ENCODE measurements around the gene STK16. TPM values are rescaled to one million over a fixed set of nuclear protein-coding genes. Genes with fewer than 3 reads are reported as not detected.

The STK16 gene
- total and polyA plus RNA-seq, 2 of the 13 experiments (the other 11 are each of a cell fraction or from before 2014, with no cell fraction given) = 28.0 to 50.9 TPM

- peak; percentile 77 for TF ChIP-seq ZNF280D (CRISPR knock-in tag; IDR thresholded peaks at IDR 0.05)
- 0 out of 2 replicates have a peak, but pooled peaks have one; percentile 29 for TF ChIP-seq AKAP8 (CRISPR knock-in tag; IDR thresholded peaks at IDR 0.05)
- TF ChIP-seq TBX2 (CRISPR knock-in tag; IDR thresholded peaks at IDR 0.05; ENCODE audit: borderline replicate concordance) = peak; percentile 55; the same call in 1 of the 2 replicates
- TF ChIP-seq DRAP1 (CRISPR knock-in tag; IDR thresholded peaks at IDR 0.05) = peak; percentile 12; the same call in 1 of the 2 replicates
- TF ChIP-seq PHB2 (IDR thresholded peaks at IDR 0.05; ENCODE audit: partially characterized antibody) = no peak
- no peak for TF ChIP-seq PRDM4 (CRISPR knock-in tag; IDR thresholded peaks at IDR 0.05; ENCODE audit: borderline replicate concordance)
- TF ChIP-seq PAF1 (CRISPR knock-in tag; IDR thresholded peaks at IDR 0.05) = no peak
- 0 out of 2 replicates have a peak, but pooled peaks have one; percentile 47 for TF ChIP-seq ZNF569 (CRISPR knock-in tag; IDR thresholded peaks at IDR 0.05; ENCODE audit: borderline replicate concordance)
- TF ChIP-seq ETV6 (CRISPR knock-in tag; conservative IDR thresholded peaks at IDR 0.05) = no peak
- TF ChIP-seq, protein P1, sequence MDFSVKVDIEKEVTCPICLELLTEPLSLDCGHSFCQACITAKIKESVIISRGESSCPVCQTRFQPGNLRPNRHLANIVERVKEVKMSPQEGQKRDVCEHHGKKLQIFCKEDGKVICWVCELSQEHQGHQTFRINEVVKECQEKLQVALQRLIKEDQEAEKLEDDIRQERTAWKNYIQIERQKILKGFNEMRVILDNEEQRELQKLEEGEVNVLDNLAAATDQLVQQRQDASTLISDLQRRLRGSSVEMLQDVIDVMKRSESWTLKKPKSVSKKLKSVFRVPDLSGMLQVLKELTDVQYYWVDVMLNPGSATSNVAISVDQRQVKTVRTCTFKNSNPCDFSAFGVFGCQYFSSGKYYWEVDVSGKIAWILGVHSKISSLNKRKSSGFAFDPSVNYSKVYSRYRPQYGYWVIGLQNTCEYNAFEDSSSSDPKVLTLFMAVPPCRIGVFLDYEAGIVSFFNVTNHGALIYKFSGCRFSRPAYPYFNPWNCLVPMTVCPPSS (IDR thresholded peaks at IDR 0.05) = no peak
These were observed 53.6 kb downstream of the STK16 start (continued) for GRCh38 chr2:219298759-219299371.
